ENCODE results near the gene ADAMTS6. TPM values are rescaled to one million over a fixed set of nuclear protein-coding genes. Genes with fewer than 3 reads are reported as not detected.

The ADAMTS6 gene
- total and polyA plus RNA-seq, 2 of the 13 experiments (the other 11 are each of a cell fraction or from before 2014, with no cell fraction given): 3.1 to 8.2 TPM

- Histone ChIP-seq H3K9me3 (ENCODE audit: low read length) (no peaks in the 10 kb centered on the region), H3K4me1 (ENCODE audit: insufficient read depth, low read length) (no peaks in the 10 kb centered on the region), H3K36me3 (replicated peaks in 1 of 2; ENCODE audit: control insufficient read depth in 1 of 2, insufficient read depth in 2 of 2, low read length in 2 of 2) (no peaks in the 10 kb centered on the region), H3K79me2 (ENCODE audit: insufficient read depth, low read length) (no peaks in the 10 kb centered on the region), H3K4me2 (ENCODE audit: low read depth, low read length) (no peak overlapping the region), H3K9ac (ENCODE audit: insufficient read depth, low read depth, low read length) (no peak overlapping the region), H2AFZ (ENCODE audit: low read length) (no peak overlapping the region), H3K4me3 (replicated peaks in 1 of 3; ENCODE audit: insufficient read depth in 1 of 3, low read depth in 2 of 3, low read length in 3 of 3) (no peak overlapping the region), H3K27me3 (ENCODE audit: control insufficient read depth in 1 of 2, insufficient read depth in 2 of 2, low read length in 2 of 2) (no peaks in the 10 kb centered on the region), H4K20me1 (ENCODE audit: insufficient read depth, low read length) (no peaks in the 10 kb centered on the region), H3K27ac (ENCODE audit: extremely low read length, insufficient read depth, low read length) (no peak overlapping the region)
- WGBS (ENCODE audit: low lambda C conversion rate): 95% methylated on average over 2 of the region's 2 CpGs
- TF ChIP-seq ESRRA (CRISPR knock-in tag; IDR thresholded peaks at IDR 0.05; ENCODE audit: low read depth): no peak
- no peak for TF ChIP-seq EEA1 (CRISPR knock-in tag; IDR thresholded peaks at IDR 0.05; ENCODE audit: borderline replicate concordance)
- no peak for TF ChIP-seq ZNF337 (CRISPR knock-in tag; IDR thresholded peaks at IDR 0.05; ENCODE audit: borderline replicate concordance, low read depth)
- no peak for TF ChIP-seq TERF1 (CRISPR knock-in tag; IDR thresholded peaks at IDR 0.05)
- no peak for TF ChIP-seq SNAPC2 (CRISPR knock-in tag; IDR thresholded peaks at IDR 0.05)
- no peak for TF ChIP-seq ZNF704 (CRISPR knock-in tag; IDR thresholded peaks at IDR 0.05; ENCODE audit: borderline replicate concordance)
- no peak for TF ChIP-seq FOXA3 (CRISPR knock-in tag; IDR thresholded peaks at IDR 0.05)
- no peak for TF ChIP-seq FOXP1 (IDR thresholded peaks at IDR 0.05)
- TF ChIP-seq FOXP1 (CRISPR knock-in tag; IDR thresholded peaks at IDR 0.05): no peak
- no peak for TF ChIP-seq ZNF570 (CRISPR knock-in tag; IDR thresholded peaks at IDR 0.05; ENCODE audit: borderline replicate concordance)
- TF ChIP-seq BCL3 (CRISPR knock-in tag; IDR thresholded peaks at IDR 0.05): no peak
- TF ChIP-seq LBX2 (CRISPR knock-in tag; IDR thresholded peaks at IDR 0.05; ENCODE audit: borderline replicate concordance): no peak
- TF ChIP-seq TRIM24 (CRISPR knock-in tag; IDR thresholded peaks at IDR 0.05): no peak
- TF ChIP-seq GPBP1L1 (CRISPR knock-in tag; IDR thresholded peaks at IDR 0.05): no peak
- TF ChIP-seq NR2F6 (IDR thresholded peaks at IDR 0.05): no peak
- no peak for TF ChIP-seq NR2F6 (CRISPR knock-in tag; IDR thresholded peaks at IDR 0.05)
- TF ChIP-seq SALL2 (CRISPR knock-in tag; IDR thresholded peaks at IDR 0.05): no peak
- TF ChIP-seq IKZF5 (CRISPR knock-in tag; IDR thresholded peaks at IDR 0.05): no peak
- no peak for TF ChIP-seq ELF3 (CRISPR knock-in tag; IDR thresholded peaks at IDR 0.05)
- no peak for DNase-seq (ENCODE audit: low spot score)
- BruUV-seq (replicated peaks): no TSS peak
- no peak for ATAC-seq
- intact Hi-C loops (cut with micrococcal nuclease; ENCODE audit: unreplicated experiment): no loop called here
- in situ Hi-C loops (cut with HindIII; ENCODE audit: extremely low pct_ligation_motif_present, low pct_unique_long_range_greater_than_20kb): no loop called here
- no peak for FAIRE-seq
- ChIA-PET CTCF (ENCODE audit: low intra/inter-chr PET ratio, low total read pairs) (no interaction called here), POLR2A (no interaction called here)
These were observed 35.0 kb downstream of the ADAMTS6 start for GRCh38 chr5:65446682-65447081.
